H9 (cell line): ENCODE results near the gene C1QA. TPM values are rescaled to one million over a fixed set of nuclear protein-coding genes. Genes with fewer than 3 reads are reported as not detected.

Experiments
- DNase-seq: peaks from one replicate; pipeline ENCODE4 v3.0.0-alpha.2; 2017
- H2AFZ ChIP-seq: one replicate; pipeline ENCODE4 v1.6.1; 2013; ENCODE audit warnings: mild to moderate bottlenecking, low read length, control low read depth, moderate library complexity
- H2AK5ac ChIP-seq: 2 replicates; pipeline ENCODE4 v1.6.1; 2013; ENCODE audit warnings: low read length, control low read depth, mixed read lengths; ENCODE audit not compliant: insufficient read length
- H2BK120ac ChIP-seq: one replicate; pipeline ENCODE4 v1.6.1; 2013; ENCODE audit warnings: low read depth, mild to moderate bottlenecking, low read length, control low read depth, inconsistent platforms; ENCODE audit not compliant: poor library complexity, severe bottlenecking
- H2BK12ac ChIP-seq: 2 replicates; pipeline ENCODE4 v1.6.1; 2013; ENCODE audit warnings: low read length, control low read depth, mixed read lengths, low read depth; ENCODE audit not compliant: insufficient read length
- H2BK15ac ChIP-seq: 2 replicates; pipeline ENCODE4 v1.6.1; 2013; ENCODE audit warnings: low read depth, low read length, control low read depth
- H2BK20ac ChIP-seq: one replicate; pipeline ENCODE4 v1.6.1; 2013; ENCODE audit warnings: low read depth, mild to moderate bottlenecking, low read length, control low read depth, inconsistent platforms; ENCODE audit not compliant: poor library complexity, severe bottlenecking
- H2BK5ac ChIP-seq: 2 replicates; pipeline ENCODE4 v1.6.1; 2013; ENCODE audit warnings: low read length, control low read depth, mixed read lengths; ENCODE audit not compliant: insufficient read length
- H3K14ac ChIP-seq: 2 replicates; pipeline ENCODE4 v1.6.1; 2013; ENCODE audit warnings: low read length, control low read depth; ENCODE audit not compliant: insufficient read depth
- H3K18ac ChIP-seq: 2 replicates; pipeline ENCODE4 v1.6.1; 2013; ENCODE audit warnings: low read depth, mild to moderate bottlenecking, mixed read lengths, low read length, control low read depth; ENCODE audit not compliant: insufficient read length
- H3K23ac ChIP-seq: 2 replicates; pipeline ENCODE4 v1.6.1; 2013; ENCODE audit warnings: low read length, control low read depth, mixed read lengths, low read depth; ENCODE audit not compliant: insufficient read length
- H3K23me2 ChIP-seq: 2 replicates; pipeline ENCODE4 v1.6.1; 2013; ENCODE audit warnings: low read depth, mild to moderate bottlenecking, mixed read lengths, low read length, control low read depth; ENCODE audit not compliant: insufficient read length, poor library complexity, severe bottlenecking
- H3K27ac ChIP-seq: 2 replicates; pipeline ENCODE4 v1.5.1; 2013; ENCODE audit warnings: low read length, control low read depth, mixed read lengths, low read depth; ENCODE audit not compliant: insufficient read length
- H3K27me3 ChIP-seq: 2 replicates; pipeline ENCODE4 v1.6.1; 2013; ENCODE audit warnings: low read length, control low read depth, inconsistent platforms; ENCODE audit not compliant: insufficient read depth
- H3K4ac ChIP-seq: 2 replicates; pipeline ENCODE4 v1.6.1; 2013; ENCODE audit warnings: low read depth, mild to moderate bottlenecking, control low read depth, inconsistent platforms, low read length, moderate library complexity
- H3K4me1 ChIP-seq: 2 replicates; pipeline ENCODE4 v1.6.1; 2013; ENCODE audit warnings: low read length, control low read depth, inconsistent platforms; ENCODE audit not compliant: insufficient read depth
- H3K4me2 ChIP-seq: 2 replicates; pipeline ENCODE4 v1.6.1; 2013; ENCODE audit warnings: low read length, control low read depth, mixed read lengths; ENCODE audit not compliant: insufficient read length, insufficient read depth
- H3K56ac ChIP-seq: 2 replicates; pipeline ENCODE4 v1.6.1; 2013; ENCODE audit warnings: low read depth, mild to moderate bottlenecking, mixed read lengths, low read length, control low read depth; ENCODE audit not compliant: insufficient read length
- H3K79me1 ChIP-seq: 2 replicates; pipeline ENCODE4 v1.6.1; 2013; ENCODE audit warnings: low read depth, mild to moderate bottlenecking, moderate library complexity, low read length, control low read depth, inconsistent platforms; ENCODE audit not compliant: insufficient read depth, poor library complexity, severe bottlenecking
- H3K79me2 ChIP-seq: 2 replicates; pipeline ENCODE4 v1.6.1; 2013; ENCODE audit warnings: low read length, control low read depth, inconsistent platforms; ENCODE audit not compliant: insufficient read depth
- H3K9ac ChIP-seq: 2 replicates; pipeline ENCODE4 v1.6.1; 2013; ENCODE audit warnings: low read length, control low read depth, mixed read lengths; ENCODE audit not compliant: insufficient read length; ENCODE audit errors: extremely low read depth
- H3K9me3 ChIP-seq: one replicate; pipeline ENCODE4 v1.6.1; 2013; ENCODE audit warnings: low read depth, low read length, inconsistent platforms; ENCODE audit not compliant: control insufficient read depth
- H3T11ph ChIP-seq: one replicate; pipeline ENCODE4 v1.6.1; 2013; ENCODE audit warnings: mild to moderate bottlenecking, low read length, control low read depth, inconsistent platforms
- H4K20me1 ChIP-seq: one replicate; pipeline ENCODE4 v1.6.1; 2013; ENCODE audit not compliant: control insufficient read depth, insufficient read length, insufficient read depth
- H4K5ac ChIP-seq: 2 replicates; pipeline ENCODE4 v1.6.1; 2013; ENCODE audit warnings: low read depth, mild to moderate bottlenecking, mixed read lengths, low read length, control low read depth; ENCODE audit not compliant: insufficient read length
- H4K8ac ChIP-seq: replicated peaks from 2 replicates; pipeline ENCODE4 v1.6.1; 2013; ENCODE audit warnings: low read length, control low read depth, mixed read lengths, low read depth; ENCODE audit not compliant: insufficient read length
- H4K91ac ChIP-seq: 2 replicates; pipeline ENCODE4 v1.6.1; 2013; ENCODE audit warnings: low read depth, mild to moderate bottlenecking, moderate library complexity, mixed read lengths, low read length, control low read depth; ENCODE audit not compliant: insufficient read length
- H3K27ac Mint-ChIP-seq, 3 experiments: 2 replicates in 2 of 3; 3 replicates in 1 of 3; pipeline ENCODE4 v1.8.0; 2020 to 2021; ENCODE audit warnings: mixed read lengths in 3 of 3, mild to moderate bottlenecking in 1 of 3, moderate library complexity in 1 of 3
- H3K27me3 Mint-ChIP-seq: 2 replicates; pipeline ENCODE4 v1.8.0; 2021; ENCODE audit warnings: low read depth, mild to moderate bottlenecking, moderate library complexity, mixed read lengths
- H3K36me3 Mint-ChIP-seq, 3 experiments: 2 replicates in 2 of 3; 3 replicates in 1 of 3; pipeline ENCODE4 v1.8.0; 2020 to 2021; ENCODE audit warnings: low read depth in 3 of 3, mixed read lengths in 3 of 3; ENCODE audit not compliant: insufficient read depth in 1 of 3
- H3K4me1 Mint-ChIP-seq, 2 experiments: 2 replicates each; pipeline ENCODE4 v1.8.0; 2020; ENCODE audit warnings: mixed read lengths in 2 of 2
- H3K4me3 Mint-ChIP-seq, 2 experiments: 2 replicates in 1 of 2; 3 replicates in 1 of 2; pipeline ENCODE4 v1.8.0; 2020 to 2021; ENCODE audit warnings: mild to moderate bottlenecking in 2 of 2, mixed read lengths in 2 of 2, moderate library complexity in 1 of 2
- H3K9me3 Mint-ChIP-seq, 2 experiments: 2 replicates in 1 of 2; 3 replicates in 1 of 2; pipeline ENCODE4 v1.8.0; 2020; ENCODE audit warnings: mild to moderate bottlenecking in 2 of 2, mixed read lengths in 2 of 2, moderate library complexity in 1 of 2
- CTCF ChIP-seq: fragments of 200-600 bp; sonication (generic); conservative IDR thresholded peaks from 3 replicates; pipeline ENCODE4 v1.8.0; 2021; ENCODE audit warnings: antibody characterized with exemption, mild to moderate bottlenecking
- WGBS: extraction: QIAGEN DNeasy Blood & Tissue Kit; methylation state at CpG from one replicate; pipeline ENCODE4 v1.1.7; 2013; ENCODE audit warnings: missing lambda C conversion rate, low lambda C conversion rate, mixed read lengths; ENCODE audit not compliant: insufficient read length; ENCODE audit errors: extremely low coverage; 5-methylcytosine and 5-hydroxymethylcytosine counted together
- total RNA-seq: library from RNA; stranded (reverse); gene quantifications from 2 replicates; pipeline ENCODE4 v1.2.1, GENCODE V29; 2021

C1QA gene
- total RNA-seq, 1 experiment from 2014 or later, result not detected

GRCh38 chr1:22683547-22683946 lies 47.1 kb downstream of the C1QA start:
- peaks cover 19% of the 10 kb centered on the region for H3K27me3 Mint-ChIP-seq
- Histone ChIP-seq H3K23ac (no peak overlapping the region), H3K27ac (no peak overlapping the region), H4K20me1 (no peaks in the 10 kb centered on the region), H4K91ac (no peak overlapping the region), H4K5ac (no peak overlapping the region), H3K23me2 (no peaks in the 10 kb centered on the region), H3K18ac (no peak overlapping the region), H2BK20ac (no peak overlapping the region), H3K14ac (no peak overlapping the region), H3K56ac (no peak overlapping the region), H3K9me3 (no peaks in the 10 kb centered on the region), H2AK5ac (no peak overlapping the region), H3K27me3 (no peaks in the 10 kb centered on the region), H3K9ac (no peak overlapping the region), H3T11ph (no peak overlapping the region), H3K79me1 (no peaks in the 10 kb centered on the region), H2BK120ac (no peak overlapping the region), H2BK15ac (no peak overlapping the region), H3K79me2 (no peaks in the 10 kb centered on the region), H3K4me2 (no peak overlapping the region), H4K8ac (no peak overlapping the region), H3K4me1 (no peaks in the 10 kb centered on the region), H2BK5ac (no peak overlapping the region), H3K4ac (no peak overlapping the region), H2AFZ (no peak overlapping the region), H2BK12ac (no peak overlapping the region)
- H3K4me3 Mint-ChIP-seq, result no peak overlapping the region
- no CpG with 5 or more reads among the region's 1 CpG for WGBS
- no peak overlapping the region for H3K27ac Mint-ChIP-seq
- no peak for DNase-seq
- no peaks in the 10 kb centered on the region for H3K36me3 Mint-ChIP-seq
- no peaks in the 10 kb centered on the region for H3K9me3 Mint-ChIP-seq
- no peak for TF ChIP-seq CTCF
- H3K4me1 Mint-ChIP-seq, result peaks cover 3 to 8% of the 10 kb centered on the region in 2 experiments
